ENCODE results near the gene SPOCK3. TPM values are rescaled to one million over a fixed set of nuclear protein-coding genes. Genes with fewer than 3 reads are reported as not detected.
"Not testable (repeated sequence)": the region's sequence is repeated elsewhere in the genome, so short reads cannot be mapped to it uniquely, and the experiment has no call there.

Gene SPOCK3
- not detected in 2 replicates for total RNA-seq

DNA sequence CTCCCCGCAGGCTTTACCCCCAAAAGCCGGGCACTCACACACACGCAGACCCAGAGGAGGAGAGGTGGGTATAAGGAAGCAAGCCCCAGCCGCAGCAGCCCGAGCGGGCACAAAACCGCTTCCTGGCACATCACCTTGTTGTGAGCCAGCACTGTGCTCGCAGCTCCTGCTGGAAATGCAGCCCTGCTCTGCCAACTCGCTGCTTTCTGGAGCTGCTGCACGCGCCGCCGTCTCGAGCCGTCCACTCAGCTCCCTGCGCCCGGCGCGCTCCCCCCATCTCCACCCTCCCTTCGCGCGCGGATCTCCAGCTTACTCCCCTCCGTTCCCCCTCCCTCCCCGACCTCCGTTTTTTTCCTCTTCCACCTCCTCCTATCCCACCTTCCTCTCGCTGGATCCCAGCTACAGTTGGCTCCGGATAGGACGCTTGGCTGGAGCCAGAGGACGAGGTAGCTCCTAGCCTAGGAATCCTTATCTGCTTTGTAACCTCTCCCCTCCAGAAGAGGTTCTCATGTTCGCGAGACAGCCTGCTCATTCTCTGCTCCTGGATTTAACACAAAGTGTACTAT is at the start of gene SPOCK3:
Gene SPOCK3, minus strand, starts transcription at position 179 of the 566 bp plus-strand sequence.
- intact Hi-C loops (cut with micrococcal nuclease): no loop called here

DNA sequence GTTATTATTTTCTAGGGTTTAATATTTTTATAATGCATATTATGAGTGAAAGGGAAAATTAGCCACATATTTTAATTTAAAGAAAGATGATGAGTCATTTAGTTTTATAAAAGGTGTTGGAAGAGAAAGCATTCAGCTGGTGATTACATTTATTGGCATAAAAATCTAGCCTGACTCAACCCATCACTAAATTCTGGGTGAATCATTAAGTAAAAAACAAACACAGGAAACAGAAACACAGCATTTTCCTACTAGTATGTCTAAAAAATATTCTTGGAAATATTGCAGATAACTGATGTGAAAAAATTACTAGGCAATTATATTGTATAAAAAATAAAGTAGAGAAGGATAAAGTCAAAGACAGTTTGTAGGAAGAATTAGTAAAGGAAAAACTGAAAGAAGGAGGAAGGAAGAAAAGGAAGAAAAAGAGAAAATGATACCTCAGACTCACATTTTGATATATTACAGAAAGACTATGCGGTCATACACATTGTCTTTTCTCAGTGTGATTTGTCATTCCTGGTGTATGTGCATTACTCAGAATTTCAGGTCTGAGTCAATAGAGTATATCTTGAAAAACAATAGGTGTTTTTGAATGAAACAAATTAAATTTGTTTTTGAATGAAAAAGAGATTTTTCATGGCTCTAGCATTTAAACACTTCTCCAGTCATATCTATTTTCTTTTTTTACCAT is 48.0 kb upstream of the SPOCK3 start:
- intact Hi-C loops (cut with micrococcal nuclease): no loop called here

DNA sequence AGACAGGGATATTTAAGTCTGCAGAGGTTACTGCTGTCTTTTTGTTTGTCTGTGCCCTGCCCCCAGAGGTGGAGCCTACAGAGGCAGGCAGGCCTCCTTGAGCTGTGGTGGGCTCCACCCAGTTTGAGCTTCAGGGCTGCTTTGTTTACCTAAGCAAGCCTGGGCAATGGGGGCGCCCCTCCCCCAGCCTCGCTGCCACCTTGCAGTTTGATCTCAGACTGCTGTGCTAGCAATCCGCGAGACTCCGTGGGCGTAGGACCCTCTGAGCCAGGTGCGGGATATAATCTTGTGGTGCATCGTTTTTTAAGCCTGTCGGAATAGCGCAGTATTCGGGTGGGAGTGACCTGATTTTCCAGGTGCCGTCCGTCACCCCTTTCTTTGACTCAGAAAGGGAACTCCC is 47.3 kb upstream of the SPOCK3 start:
- intact Hi-C loops (cut with micrococcal nuclease): not testable (repeated sequence)

DNA sequence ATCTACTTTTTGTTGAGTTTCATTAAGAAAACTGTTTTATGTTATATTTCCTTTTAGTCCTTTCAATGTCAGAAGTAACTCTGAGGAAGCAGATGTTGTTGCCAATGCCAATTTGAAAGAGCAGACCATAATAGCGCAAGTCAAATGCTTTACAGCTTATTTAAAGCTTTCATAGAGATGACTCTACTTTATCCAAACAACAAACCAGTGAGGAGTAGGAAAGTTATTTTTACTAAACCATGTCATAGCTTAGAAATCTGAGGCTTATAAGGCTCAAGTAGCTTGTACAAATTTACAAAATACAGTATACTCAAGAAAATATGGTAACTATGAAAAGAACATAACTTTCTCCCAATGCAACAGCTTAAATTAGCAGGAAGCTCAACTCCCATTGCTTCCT is 40.1 kb upstream of the SPOCK3 start:
- intact Hi-C loops (cut with micrococcal nuclease): no loop called here

DNA sequence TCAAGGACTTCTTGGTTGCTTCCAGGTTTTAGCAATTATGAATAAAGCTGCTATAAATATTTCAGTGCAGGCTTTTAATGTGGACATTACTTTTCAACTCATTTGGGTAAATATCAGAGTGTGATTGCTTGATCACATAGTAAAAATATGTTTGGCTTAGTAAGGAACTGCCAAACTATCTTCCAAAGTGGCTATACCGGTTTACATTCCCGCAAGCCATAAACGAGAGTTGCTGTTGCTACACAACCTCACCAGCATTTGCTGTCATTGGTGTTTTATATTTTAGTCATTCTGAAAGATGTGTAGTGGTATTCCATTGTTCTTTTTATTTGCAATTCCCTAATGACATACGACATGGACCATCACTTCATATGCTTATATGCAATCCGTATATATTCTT is 30.9 kb upstream of the SPOCK3 start:
- intact Hi-C loops (cut with micrococcal nuclease): no loop called here

DNA sequence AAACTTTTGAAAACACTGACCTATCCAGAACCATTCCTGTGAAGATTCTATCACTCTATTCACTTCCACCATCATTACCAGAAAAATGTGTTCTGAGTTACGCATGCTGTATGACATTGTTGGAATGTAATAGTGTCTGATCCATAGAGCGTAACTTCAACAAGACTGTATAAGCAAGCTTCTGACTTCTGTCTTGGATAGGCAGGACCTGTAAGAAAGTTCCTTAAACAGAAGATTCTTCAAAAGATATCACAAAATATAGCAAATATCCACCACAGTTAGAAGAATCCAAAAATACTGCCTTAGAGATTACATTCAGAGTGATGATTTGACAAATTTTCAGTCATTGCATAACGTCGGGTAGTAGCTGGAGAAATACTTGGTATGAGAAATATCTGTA is 14.0 kb upstream of the SPOCK3 start:
- intact Hi-C loops (cut with micrococcal nuclease): no loop called here

DNA sequence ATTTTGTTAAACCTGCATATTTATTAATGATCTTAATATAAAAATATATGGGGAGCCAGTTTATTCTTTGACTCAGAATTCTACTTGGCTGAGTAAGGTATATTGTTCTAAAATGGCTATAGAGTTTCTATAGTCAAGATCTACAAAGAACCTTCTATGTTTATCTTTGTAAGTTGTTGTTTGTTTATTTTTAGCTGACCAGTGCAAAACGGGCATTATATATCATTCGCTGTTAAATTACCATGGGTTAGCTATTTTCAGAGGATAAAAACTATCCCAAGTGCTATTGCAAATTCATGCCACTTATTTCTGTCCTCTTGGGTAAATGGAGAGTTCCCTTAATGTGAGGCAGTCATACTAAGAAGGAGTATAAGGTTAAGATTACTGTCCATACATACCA is 5.3 kb upstream of the SPOCK3 start:
- intact Hi-C loops (cut with micrococcal nuclease): no loop called here

DNA sequence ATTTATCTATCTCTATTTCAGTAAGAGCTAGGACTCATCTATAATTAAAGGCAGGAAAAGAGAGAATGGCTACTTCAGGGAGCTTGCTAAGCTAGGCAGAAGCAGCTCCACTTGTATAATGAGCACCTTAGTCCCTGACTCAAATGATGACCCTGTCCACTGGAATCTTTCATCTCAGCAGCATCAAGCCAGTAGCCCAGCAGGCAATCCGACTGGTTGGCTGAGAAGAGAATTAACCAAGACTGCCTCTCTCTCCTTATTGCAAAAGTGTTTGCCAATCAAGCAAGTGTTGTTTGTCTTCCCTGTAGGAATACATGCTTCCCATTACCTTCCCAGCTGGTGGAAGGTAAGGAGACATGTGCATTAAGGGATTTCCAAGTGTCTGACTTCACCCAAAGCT is 3.9 kb upstream of the SPOCK3 start:
- intact Hi-C loops (cut with micrococcal nuclease): no loop called here

DNA sequence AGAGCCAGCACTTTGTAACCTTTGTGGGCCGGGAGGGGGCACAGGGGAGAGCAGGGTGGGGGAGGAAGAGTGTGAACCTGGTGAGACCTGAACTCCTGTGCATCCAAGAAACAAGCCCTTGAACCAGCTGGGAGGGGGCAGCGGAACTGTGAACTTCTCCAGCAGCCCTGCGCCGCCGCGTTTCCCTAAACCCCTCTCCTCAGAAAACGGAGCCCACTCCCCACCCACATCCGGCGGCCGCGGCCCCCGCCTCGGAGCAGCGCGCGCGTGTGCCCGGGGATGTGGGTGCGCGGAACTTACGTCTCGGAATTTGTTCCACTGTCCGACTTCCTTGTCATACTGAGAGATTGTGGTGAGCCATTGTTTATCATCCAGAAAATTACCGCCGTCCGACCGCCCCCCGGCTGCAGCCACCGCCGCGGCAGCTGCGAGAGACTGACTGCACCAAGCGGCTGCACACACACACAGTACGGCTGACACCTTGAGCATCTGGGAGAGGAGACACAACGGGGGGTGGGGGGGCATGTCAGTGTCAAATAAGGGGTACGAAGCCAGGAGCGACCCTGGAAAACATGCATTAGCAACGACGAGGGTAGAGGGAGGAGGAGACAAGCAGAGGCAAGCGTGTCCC is 494 bp downstream of the SPOCK3 start:
- intact Hi-C loops (cut with micrococcal nuclease): no loop called here

DNA sequence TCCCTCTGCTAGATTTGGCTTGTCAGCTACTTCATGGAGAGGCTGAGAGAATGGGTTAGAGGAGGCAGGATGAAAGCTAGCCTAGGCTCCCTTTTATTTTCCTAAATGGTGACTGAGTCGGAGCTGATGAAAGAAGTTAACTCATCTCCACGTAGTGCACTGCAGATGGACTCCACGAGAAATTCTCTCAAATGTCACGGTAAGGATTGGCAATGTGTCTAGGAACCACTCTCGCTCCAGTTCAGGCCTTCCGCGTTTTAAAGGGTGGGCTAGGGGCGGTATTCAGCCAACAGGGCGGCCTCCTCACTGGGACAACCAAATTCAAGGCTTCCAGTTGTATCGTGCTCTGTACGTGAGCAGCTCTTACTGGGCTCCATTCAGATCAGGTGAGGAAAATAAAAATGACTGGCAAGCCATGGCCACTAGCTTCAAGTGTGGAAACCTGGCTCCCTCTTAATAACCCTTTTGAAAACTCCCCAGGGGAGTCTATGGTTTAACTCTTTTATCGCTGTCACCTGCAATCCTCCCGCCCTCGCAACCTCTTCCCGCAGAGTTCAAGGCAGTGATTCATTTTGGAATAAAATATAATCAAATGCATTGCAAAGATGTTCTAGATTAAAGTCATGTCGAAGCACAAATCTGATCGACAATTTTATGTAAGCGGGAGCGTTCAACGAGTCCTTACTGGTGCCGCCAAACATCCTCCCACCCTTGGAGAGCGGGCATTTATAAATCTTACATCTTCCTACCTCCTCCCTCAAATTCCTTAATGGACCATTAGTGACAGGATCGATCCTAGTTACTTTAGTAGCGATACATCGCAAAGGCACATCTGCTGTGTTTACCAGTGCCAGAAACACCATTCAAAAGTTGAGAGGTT is 1.2 kb downstream of the SPOCK3 start:
- intact Hi-C loops (cut with micrococcal nuclease): no loop called here

DNA sequence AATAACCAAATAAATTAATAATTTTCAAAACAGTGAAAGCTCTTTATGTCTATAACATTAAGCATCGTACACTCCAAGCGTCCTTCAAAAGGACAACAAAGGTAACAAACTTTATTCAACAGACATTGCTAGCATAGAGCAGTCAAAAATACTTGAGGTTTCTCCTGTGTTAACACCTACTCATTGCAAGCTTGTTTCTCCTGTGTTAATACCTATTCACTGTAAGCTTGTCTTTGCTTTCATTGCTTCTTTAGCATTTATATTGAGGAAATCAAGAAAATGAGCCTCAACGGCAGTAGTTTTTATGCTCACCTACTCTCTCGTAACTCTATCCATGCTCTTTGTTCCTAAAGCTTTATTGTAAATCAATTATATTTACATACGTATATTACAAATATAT is 3.5 kb downstream of the SPOCK3 start:
- intact Hi-C loops (cut with micrococcal nuclease): no loop called here

DNA sequence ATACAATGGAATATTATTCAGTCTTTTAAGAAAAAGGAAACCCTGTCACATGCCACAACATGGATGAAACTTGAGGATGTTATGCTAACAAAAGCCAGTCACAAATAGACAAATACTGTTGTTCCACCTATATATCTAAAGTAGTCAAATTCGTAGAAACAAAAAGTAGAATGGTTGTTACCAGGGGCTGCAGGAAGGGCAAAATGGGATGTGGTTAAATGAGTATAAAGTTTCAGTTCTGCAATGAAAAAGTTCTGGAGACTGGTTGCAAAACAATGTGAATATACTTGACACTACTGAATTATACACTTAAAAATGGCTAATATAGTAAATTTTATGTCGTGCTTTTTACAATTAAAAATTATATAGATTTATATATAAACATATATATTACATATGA is 12.2 kb downstream of the SPOCK3 start:
- intact Hi-C loops (cut with micrococcal nuclease): no loop called here

DNA sequence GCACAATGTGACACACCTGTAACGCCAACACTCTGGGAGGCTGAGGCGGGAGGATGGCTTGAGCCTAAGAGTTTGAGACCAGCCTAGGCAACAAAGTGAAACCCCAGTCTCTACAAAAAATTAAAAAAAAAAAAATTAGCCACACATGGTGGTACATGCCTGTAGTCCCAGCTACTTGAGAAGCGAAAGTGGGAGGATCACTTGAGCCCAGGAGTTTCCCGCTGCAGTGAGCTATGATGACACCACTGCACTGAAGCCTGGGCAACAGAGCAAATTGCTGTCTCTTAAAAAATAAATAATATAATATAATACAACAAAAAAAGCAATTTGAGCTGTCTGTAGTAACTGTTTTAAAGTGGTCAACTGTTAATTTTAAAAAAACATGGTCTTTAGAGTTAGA is 13.2 kb downstream of the SPOCK3 start:
- intact Hi-C loops (cut with micrococcal nuclease): no loop called here

DNA sequence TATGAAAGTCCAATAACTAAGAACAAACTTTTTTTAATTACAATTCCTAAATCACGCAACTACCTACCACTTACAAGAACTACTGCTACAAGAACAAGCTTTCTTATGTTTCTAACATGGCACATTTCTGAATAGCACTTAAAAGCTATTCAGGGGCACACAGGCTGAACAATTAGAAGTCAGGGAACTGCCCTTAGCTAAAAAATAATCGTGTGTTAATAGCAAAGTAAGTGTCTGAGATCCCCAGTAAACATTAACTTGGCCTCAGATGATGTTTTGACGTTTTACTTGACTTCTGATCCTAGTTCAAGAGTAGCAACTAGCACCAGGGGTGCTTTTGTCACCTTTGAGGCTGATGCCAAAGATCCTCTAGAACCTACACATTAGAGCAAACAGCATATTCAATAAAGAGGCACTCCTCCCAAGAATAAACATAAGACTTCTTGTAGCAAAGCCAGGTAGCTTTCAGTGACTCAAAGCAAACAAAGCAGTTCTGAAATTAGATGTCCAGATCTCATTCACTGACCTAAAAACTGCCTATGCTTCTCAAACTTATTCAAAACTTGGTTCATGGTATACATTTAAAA is 16.2 kb downstream of the SPOCK3 start:
- intact Hi-C loops (cut with micrococcal nuclease): no loop called here

DNA sequence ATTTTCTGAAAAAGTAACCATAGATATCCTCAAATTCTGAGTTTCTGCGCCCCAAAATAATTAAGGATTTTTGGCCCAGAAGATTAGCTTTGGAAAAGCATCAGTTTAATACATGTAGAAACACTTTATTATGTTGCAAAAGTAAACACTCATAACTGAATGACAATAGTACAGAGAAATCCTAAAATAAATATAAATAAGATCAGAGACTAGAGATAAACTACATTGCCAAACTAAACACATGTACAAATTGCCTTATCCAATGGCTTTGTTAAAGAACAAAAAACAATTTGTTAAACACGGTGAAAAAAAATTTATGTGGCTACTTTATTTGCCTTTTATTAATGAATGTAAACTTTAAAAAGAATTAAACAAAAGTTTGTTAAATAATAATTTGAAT is 17.5 kb downstream of the SPOCK3 start:
- intact Hi-C loops (cut with micrococcal nuclease): no loop called here

DNA sequence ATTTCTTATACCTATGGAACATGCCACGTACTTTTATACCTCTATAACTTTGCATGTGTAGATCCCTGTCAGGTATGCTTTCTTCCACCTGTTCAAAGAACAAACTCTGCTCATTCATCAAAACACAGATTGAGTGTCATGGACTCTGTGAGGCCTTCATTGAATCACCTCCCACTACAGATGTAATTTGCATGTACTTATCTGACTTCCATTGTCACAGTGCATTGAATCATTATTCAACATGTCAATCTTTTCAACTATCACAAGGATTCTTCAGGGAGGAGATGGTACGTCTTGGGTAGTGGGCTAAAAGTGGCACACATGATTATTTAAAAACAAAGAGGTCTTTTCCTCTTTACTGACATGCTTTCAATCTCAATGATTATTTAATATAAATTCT is 24.1 kb downstream of the SPOCK3 start:
- intact Hi-C loops (cut with micrococcal nuclease): no loop called here

DNA sequence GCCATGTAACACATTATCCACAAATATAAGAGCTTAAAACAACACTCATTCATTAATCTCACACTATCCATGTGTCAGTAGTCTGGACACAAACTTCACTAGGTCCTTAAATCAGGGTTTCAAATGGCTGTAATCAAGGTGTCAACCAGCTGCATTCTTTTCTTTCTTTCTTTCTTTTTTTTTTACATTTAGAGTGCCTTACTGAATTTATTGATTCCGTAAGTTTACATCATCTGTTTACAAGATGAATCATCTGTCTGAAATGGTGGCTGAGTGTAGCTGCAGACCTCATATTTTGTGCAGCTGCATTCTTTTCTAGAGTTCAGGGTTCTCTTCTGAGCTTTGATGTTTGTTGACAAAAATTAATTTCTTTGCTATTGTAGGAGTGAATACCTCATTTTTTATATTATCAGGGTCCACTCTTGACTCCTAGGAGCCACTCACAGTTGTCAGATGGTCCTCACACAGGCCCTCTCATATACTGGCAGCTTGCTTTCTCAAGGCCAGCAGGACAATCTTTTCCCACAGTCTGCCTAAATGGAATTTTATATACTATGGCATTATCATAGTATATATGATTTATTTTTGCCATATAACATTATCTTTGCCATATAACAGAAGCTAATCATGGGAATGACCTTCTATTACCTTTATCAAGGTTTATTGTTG is 37.8 kb downstream of the SPOCK3 start:
- intact Hi-C loops (cut with micrococcal nuclease): no loop called here

DNA sequence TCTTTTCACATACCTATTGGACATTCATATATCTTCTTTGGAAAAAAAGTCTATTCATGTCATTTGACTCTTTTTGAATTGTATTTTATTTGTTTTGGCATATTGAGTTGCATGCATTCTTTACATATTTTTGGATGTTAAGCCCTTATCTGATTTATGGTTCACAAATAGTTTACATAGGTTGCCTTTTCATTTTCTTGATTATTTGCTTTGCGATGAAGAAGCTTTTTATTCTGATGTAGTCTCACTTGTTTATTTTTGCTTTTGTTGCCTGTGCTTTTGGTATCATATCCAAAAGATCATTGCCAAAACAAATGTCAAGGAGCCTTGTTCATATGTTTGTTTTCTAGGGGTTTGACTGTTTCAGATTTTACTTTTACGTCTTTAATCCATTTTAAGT is 43.9 kb downstream of the SPOCK3 start:
- intact Hi-C loops (cut with micrococcal nuclease): no loop called here

DNA sequence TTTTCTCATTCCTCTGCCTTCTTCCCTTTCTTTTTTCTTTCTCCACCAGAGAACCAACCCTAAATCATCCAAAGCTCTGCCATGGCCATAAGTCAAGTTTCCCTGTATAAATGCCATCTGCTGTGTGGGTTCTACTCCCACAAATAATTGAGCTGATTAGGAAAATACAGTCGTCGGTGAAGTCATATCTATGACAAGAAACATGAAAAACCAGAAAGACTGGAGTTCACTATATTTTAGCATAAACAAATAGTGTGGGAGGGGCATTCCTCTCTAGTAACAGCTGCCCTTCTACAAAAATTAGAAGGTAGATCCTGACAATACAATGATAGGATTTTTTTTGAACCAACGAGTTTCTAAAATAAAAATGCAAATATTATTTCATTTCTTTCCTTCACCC is 48.8 kb downstream of the SPOCK3 start:
- intact Hi-C loops (cut with micrococcal nuclease): no loop called here

DNA sequence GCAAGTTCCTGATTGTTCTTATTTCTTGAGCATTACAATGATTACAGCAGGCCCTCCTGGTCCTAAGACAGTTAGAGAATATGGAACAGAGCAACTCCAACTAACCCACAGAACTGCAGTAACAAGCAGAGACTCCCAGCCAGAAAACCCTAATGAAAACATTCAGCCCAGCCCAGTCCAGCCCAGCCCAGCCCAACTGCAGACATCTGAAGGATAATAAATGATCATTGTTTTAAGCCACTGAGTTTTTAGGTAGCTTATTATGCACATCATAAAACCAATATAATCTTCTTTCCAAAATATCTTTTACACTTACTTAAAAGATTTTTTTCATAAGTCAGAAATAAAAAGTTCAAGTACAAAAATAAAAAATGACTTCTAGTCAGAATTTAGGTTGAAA is 51.3 kb downstream of the SPOCK3 start:
- intact Hi-C loops (cut with micrococcal nuclease): no loop called here

DNA sequence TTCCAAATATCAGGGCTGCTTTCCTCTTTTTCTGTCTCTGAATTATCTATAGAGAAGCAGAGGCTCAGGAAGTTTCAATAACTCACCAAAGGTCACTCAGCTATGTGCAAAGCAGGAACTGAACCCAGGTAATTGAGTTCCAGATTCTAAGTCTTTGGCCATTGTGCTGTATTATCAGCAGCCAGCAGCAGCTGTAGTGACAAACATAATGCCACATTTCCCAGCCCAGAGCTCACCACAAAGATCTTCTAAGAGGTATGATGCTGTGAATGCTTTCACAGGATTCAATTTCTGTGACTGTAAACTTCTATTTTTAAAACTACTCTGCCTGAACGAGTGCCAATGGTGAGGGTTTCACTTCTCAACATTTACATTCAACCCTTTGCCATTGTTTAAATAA is 56.4 kb downstream of the SPOCK3 start:
- intact Hi-C loops (cut with micrococcal nuclease): no loop called here
